Neuronal stem cell (in vitro differentiated cells): ENCODE results near the gene TM9SF1.
A peak's percentile ranks its signal among the peaks of the same experiment; 100 is the strongest.
"Not testable (repeated sequence)": the region's sequence is repeated elsewhere in the genome, so short reads cannot be mapped to it uniquely, and the experiment has no call there.

Experiments used
- DNase-seq: peaks from one replicate; pipeline ENCODE4 v3.0.0-alpha.2; 2013; ENCODE audit warnings: low spot score
- H2AFZ ChIP-seq: one replicate; pipeline ENCODE4 v1.6.1; 2013; ENCODE audit warnings: mild to moderate bottlenecking, low read length, inconsistent platforms
- H2AK5ac ChIP-seq: 2 replicates; pipeline ENCODE4 v1.6.1; 2013; ENCODE audit warnings: low read depth, mild to moderate bottlenecking, inconsistent platforms, low read length, moderate library complexity, mixed read lengths
- H2BK120ac ChIP-seq: 2 replicates; pipeline ENCODE4 v1.6.1; 2013; ENCODE audit warnings: low read depth, mild to moderate bottlenecking, inconsistent platforms, low read length, moderate library complexity, mixed read lengths
- H2BK12ac ChIP-seq: one replicate; pipeline ENCODE4 v1.6.1; 2013; ENCODE audit warnings: low read length, inconsistent platforms
- H2BK15ac ChIP-seq: 2 replicates; pipeline ENCODE4 v1.6.1; 2013; ENCODE audit warnings: mild to moderate bottlenecking, low read length, inconsistent platforms, mixed read lengths
- H2BK5ac ChIP-seq: one replicate; pipeline ENCODE4 v1.6.1; 2013; ENCODE audit warnings: inconsistent platforms, mild to moderate bottlenecking, low read length, moderate library complexity
- H3K14ac ChIP-seq: one replicate; pipeline ENCODE4 v1.6.1; 2013; ENCODE audit warnings: low read length, inconsistent platforms
- H3K18ac ChIP-seq: 2 replicates; pipeline ENCODE4 v1.6.1; 2013; ENCODE audit warnings: low read length, inconsistent platforms
- H3K23ac ChIP-seq: 2 replicates; pipeline ENCODE4 v1.6.1; 2013; ENCODE audit warnings: low read depth, mild to moderate bottlenecking, mixed read lengths, low read length, inconsistent platforms; ENCODE audit not compliant: poor library complexity
- H3K27ac ChIP-seq: replicated peaks from 3 replicates; pipeline ENCODE4 v1.5.1; 2013; ENCODE audit warnings: low read length, inconsistent platforms
- H3K27me3 ChIP-seq, 3 experiments: 2 replicates each; pipeline ENCODE4 v1.6.1; 2013; ENCODE audit warnings: low read length in 3 of 3, mild to moderate bottlenecking in 2 of 3, inconsistent platforms in 1 of 3, low read depth in 1 of 3, mixed read lengths in 1 of 3, moderate library complexity in 1 of 3; ENCODE audit not compliant: control insufficient read depth in 3 of 3, insufficient read depth in 3 of 3
- H3K36me3 ChIP-seq, 2 donors: replicated peaks in 1 of 2; 2 replicates each; pipeline ENCODE4 v1.6.1; 2013; ENCODE audit warnings: low read length in 2 of 2; ENCODE audit not compliant: control insufficient read depth in 2 of 2, insufficient read depth in 2 of 2
- H3K4ac ChIP-seq: 2 replicates; pipeline ENCODE4 v1.6.1; 2013; ENCODE audit warnings: inconsistent platforms, mild to moderate bottlenecking, low read length, moderate library complexity
- H3K4me1 ChIP-seq, 2 donors: 1 replicate in 1 of 2; 2 replicates in 1 of 2; pipeline ENCODE4 v1.6.1; 2013; ENCODE audit warnings: low read length in 2 of 2, low read depth in 1 of 2; ENCODE audit not compliant: control insufficient read depth in 2 of 2, insufficient read depth in 1 of 2
- H3K4me2 ChIP-seq: one replicate; pipeline ENCODE4 v1.6.1; 2013; ENCODE audit warnings: mild to moderate bottlenecking, low read length, inconsistent platforms; ENCODE audit not compliant: insufficient read depth, poor library complexity, severe bottlenecking
- H3K4me3 ChIP-seq, 2 donors: 2 replicates each; pipeline ENCODE4 v1.5.1; 2013; ENCODE audit warnings: low read length in 2 of 2, mild to moderate bottlenecking in 2 of 2, inconsistent platforms in 1 of 2, moderate library complexity in 1 of 2
- H3K79me1 ChIP-seq: one replicate; pipeline ENCODE4 v1.6.1; 2013; ENCODE audit warnings: low read depth, mild to moderate bottlenecking, inconsistent platforms, low read length, moderate library complexity
- H3K9ac ChIP-seq: one replicate; pipeline ENCODE4 v1.6.1; 2013; ENCODE audit warnings: mild to moderate bottlenecking, low read depth, low read length, inconsistent platforms; ENCODE audit not compliant: poor library complexity
- H3K9me3 ChIP-seq, 2 donors: replicated peaks in 1 of 2; 2 replicates each; pipeline versions ENCODE3 to v1.6.1; 2013; ENCODE audit warnings: low read length in 2 of 2, mild to moderate bottlenecking in 2 of 2, inconsistent platforms in 1 of 2, low read depth in 1 of 2, mixed read lengths in 1 of 2, moderate library complexity in 1 of 2; ENCODE audit not compliant: control insufficient read depth in 2 of 2, insufficient read depth in 1 of 2
- H4K8ac ChIP-seq: one replicate; pipeline ENCODE4 v1.6.1; 2013; ENCODE audit warnings: low read depth, mild to moderate bottlenecking, inconsistent platforms, low read length, moderate library complexity
- H4K91ac ChIP-seq: one replicate; pipeline ENCODE4 v1.6.1; 2013; ENCODE audit warnings: low read length, low read depth, mild to moderate bottlenecking, inconsistent platforms; ENCODE audit not compliant: poor library complexity
- WGBS, 2 donors: extraction: QIAGEN DNeasy Blood & Tissue Kit; methylation state at CpG; one replicate each; pipeline ENCODE4 v1.1.7; 2013; ENCODE audit warnings: missing lambda C conversion rate in 2 of 2, mixed read lengths in 1 of 2; ENCODE audit not compliant: insufficient read length in 2 of 2, insufficient replicate concordance in 1 of 2; ENCODE audit errors: extremely low coverage in 2 of 2; 5-methylcytosine and 5-hydroxymethylcytosine counted together

The TM9SF1 gene

GRCh38 chr14:24202538-24202937 is 7.3 kb upstream of the TM9SF1 start:
- H3K79me1 ChIP-seq, H3K9ac ChIP-seq, DNase-seq, H3K14ac ChIP-seq, H2BK12ac ChIP-seq, H3K9me3 ChIP-seq, H3K27me3 ChIP-seq, H3K18ac ChIP-seq, H4K8ac ChIP-seq, H2BK5ac ChIP-seq, H2BK15ac ChIP-seq, H3K4me2 ChIP-seq, H3K23ac ChIP-seq, H3K4me1 ChIP-seq, H4K91ac ChIP-seq, H3K4ac ChIP-seq, H3K4me3 ChIP-seq, H2BK120ac ChIP-seq, H3K27ac ChIP-seq, H2AK5ac ChIP-seq, H2AFZ ChIP-seq: not testable (repeated sequence)
- H3K36me3 ChIP-seq: peaks cover 24 to 70% of the 10 kb centered on the region in 2 donors
- WGBS, 2 donors: no CpG with 5 or more reads among the region's 8 CpGs

DNA sequence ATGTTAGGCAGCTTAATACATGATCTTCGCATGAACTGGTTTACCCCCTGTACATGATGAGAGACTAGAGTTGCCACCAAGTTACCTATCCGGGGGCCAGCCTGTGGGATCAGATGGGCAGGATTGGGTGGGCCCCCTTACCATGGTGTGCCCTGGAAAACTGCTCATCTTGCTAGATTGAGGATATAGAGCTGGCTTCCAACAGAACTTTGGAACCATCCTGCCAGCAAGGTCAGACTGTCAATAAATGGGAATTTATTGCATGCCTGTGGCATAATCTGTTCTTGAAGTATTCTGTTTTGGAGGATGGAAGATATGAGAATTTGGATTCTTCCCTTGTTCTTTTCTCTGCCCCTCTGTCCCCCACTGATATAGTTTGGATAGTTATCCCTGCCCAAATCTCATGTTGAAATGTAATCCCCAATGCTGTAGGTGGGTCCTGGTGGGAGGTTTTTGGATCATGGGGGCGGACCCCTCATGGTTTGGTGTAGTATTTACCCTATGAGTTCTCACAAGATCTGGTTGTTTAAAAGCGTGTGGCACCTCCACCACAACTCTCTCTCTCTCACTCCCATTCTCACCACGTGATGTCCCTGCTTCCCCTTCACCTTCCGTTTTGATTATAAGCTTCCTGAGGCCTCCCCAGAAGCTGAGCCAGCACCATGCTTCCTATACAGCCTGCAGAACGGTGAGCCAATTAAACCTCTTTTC is 3.7 kb upstream of the TM9SF1 start:
- Histone ChIP-seq H3K4me2 (no peak overlapping the region), H4K91ac (no peak overlapping the region), H3K36me3 (peaks cover 8 to 46% of the 10 kb centered on the region in 2 donors), H3K23ac (no peak overlapping the region), H3K14ac (no peak overlapping the region), H3K9ac (peak overlapping the region; percentile 72), H3K27ac (no peak overlapping the region), H2BK5ac (no peak overlapping the region), H3K27me3 (peaks cover 0 to 2% (median 0%) of the 10 kb centered on the region in 3 experiments), H3K4me1 (peaks cover 2 to 5% of the 10 kb centered on the region in 2 donors), H2BK120ac (no peak overlapping the region), H2BK15ac (no peak overlapping the region), H3K4ac (no peak overlapping the region), H2BK12ac (no peak overlapping the region), H2AK5ac (no peak overlapping the region), H3K18ac (no peak overlapping the region), H3K79me1 (peaks cover 1% of the 10 kb centered on the region), H3K4me3 (no peak overlapping the region), H3K9me3 (peaks cover 3 to 7% of the 10 kb centered on the region in 2 donors), H2AFZ (no peak overlapping the region), H4K8ac (no peak overlapping the region)
- no CpG with 5 or more reads among the region's 7 CpGs for WGBS, 2 donors
- no peak for DNase-seq

GRCh38 chr14:24197056-24197450 is 1.8 kb upstream of the TM9SF1 start:
- Histone ChIP-seq H3K9me3 (peaks cover 3 to 7% of the 10 kb centered on the region in 2 donors), H2BK15ac (no peak overlapping the region), H3K36me3 (peaks cover 19 to 47% of the 10 kb centered on the region in 2 donors), H4K8ac (no peak overlapping the region), H3K4me3 (no peak overlapping the region), H3K27me3 (peaks cover 0 to 2% (median 0%) of the 10 kb centered on the region in 3 experiments), H2BK120ac (no peak overlapping the region), H4K91ac (no peak overlapping the region), H3K4me1 (peaks cover 2 to 5% of the 10 kb centered on the region in 2 donors), H3K79me1 (peaks cover 3% of the 10 kb centered on the region), H2BK12ac (no peak overlapping the region), H3K9ac (no peak overlapping the region), H3K23ac (no peak overlapping the region), H3K4ac (no peak overlapping the region), H3K4me2 (no peak overlapping the region), H2AK5ac (no peak overlapping the region), H3K18ac (no peak overlapping the region), H3K14ac (no peak overlapping the region), H2BK5ac (no peak overlapping the region), H2AFZ (no peak overlapping the region), H3K27ac (no peak overlapping the region)
- WGBS, 2 donors: no CpG with 5 or more reads among the region's 2 CpGs
- DNase-seq: no peak

DNA sequence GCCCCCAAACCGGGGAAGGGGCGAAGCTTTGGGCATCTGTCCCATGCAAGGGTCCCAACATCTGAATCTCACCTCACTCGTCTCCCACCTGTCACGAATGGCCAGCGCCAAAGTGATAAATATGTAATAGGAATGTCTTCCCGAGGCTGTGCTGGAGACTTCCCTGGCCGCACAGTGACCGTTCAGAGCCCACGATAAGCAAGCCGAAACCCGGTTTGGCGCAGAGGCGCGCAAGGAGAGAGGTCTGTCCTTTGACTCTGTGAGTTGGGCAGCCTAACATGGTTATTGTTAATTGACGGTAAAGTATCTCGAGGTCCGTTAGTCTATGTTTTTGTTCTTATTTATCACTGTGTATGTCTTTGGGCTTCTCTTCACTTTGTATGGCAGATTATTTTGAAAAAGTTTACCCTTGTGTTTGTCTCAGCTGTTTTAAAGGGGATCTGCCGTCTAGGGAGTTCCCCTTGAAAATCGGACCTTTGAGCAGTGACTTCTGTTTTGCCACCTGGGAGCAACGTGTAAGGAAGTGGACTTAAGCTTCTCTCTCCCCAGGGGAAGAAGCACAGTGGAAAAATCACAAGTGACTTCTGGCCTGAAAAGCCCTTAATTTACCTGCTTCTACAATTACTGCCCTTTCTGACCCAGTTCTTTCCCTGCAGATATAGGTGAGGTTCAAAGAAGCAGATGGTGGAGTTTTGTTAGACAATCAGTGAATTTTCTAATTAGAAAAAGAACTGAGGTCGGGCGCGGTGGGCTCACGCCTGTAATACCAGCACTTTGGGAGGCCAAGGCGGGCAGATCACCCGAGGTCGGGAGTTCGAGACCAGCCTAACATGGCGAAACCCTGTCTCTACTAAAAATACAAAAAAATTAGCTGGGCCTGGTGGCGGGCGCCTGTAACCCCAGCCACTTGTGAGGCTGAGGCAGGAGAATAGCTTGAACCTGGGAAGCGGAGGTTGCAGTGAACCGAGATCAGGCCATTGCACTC is 1.1 kb upstream of the TM9SF1 start:
- H3K9me3 ChIP-seq: peaks cover 0 to 3% of the 10 kb centered on the region in 2 donors
- H3K36me3 ChIP-seq: peaks cover 19 to 48% of the 10 kb centered on the region in 2 donors
- H3K4me3 ChIP-seq: peak overlapping the region; percentile 53 to 92
- H3K18ac ChIP-seq: no peak overlapping the region
- no peak overlapping the region for H3K14ac ChIP-seq
- peak overlapping the region; percentile 96 for H3K4me2 ChIP-seq
- H3K4me1 ChIP-seq: peaks cover 2 to 5% of the 10 kb centered on the region in 2 donors
- H2AFZ ChIP-seq: peak overlapping the region; percentile 99
- no peak overlapping the region for H2BK12ac ChIP-seq
- H3K9ac ChIP-seq: peak overlapping the region; percentile 93
- no peak for DNase-seq
- peaks cover 3% of the 10 kb centered on the region for H3K79me1 ChIP-seq
- no peak overlapping the region for H4K91ac ChIP-seq
- H2BK15ac ChIP-seq: no peak overlapping the region
- no peak overlapping the region for H3K4ac ChIP-seq
- H2AK5ac ChIP-seq: peak overlapping the region; percentile 20
- peak overlapping the region; percentile 97 for H3K27ac ChIP-seq
- no peak overlapping the region for H2BK5ac ChIP-seq
- H4K8ac ChIP-seq: no peak overlapping the region
- peaks cover 0 to 2% (median 0%) of the 10 kb centered on the region in 3 experiments for H3K27me3 ChIP-seq
- WGBS, 2 donors: no CpG with 5 or more reads among the region's 33 CpGs
- peak overlapping the region; percentile 76 for H2BK120ac ChIP-seq
- peak overlapping the region; percentile 93 for H3K23ac ChIP-seq
